GM18519 (cell line): Measurements from ENCODE around the gene GALNT16.
A peak's percentile ranks its signal among the peaks of the same experiment; 100 is the strongest.

Source experiments
- ATAC-seq: cut with Tn5 transposase; IDR thresholded peaks from one replicate; pipeline ENCODE4 v1.9.1; 2021; ENCODE audit warnings: mild to moderate bottlenecking, moderate library complexity; ENCODE audit not compliant: unreplicated experiment, low FRiP score

The GALNT16 gene

DNA sequence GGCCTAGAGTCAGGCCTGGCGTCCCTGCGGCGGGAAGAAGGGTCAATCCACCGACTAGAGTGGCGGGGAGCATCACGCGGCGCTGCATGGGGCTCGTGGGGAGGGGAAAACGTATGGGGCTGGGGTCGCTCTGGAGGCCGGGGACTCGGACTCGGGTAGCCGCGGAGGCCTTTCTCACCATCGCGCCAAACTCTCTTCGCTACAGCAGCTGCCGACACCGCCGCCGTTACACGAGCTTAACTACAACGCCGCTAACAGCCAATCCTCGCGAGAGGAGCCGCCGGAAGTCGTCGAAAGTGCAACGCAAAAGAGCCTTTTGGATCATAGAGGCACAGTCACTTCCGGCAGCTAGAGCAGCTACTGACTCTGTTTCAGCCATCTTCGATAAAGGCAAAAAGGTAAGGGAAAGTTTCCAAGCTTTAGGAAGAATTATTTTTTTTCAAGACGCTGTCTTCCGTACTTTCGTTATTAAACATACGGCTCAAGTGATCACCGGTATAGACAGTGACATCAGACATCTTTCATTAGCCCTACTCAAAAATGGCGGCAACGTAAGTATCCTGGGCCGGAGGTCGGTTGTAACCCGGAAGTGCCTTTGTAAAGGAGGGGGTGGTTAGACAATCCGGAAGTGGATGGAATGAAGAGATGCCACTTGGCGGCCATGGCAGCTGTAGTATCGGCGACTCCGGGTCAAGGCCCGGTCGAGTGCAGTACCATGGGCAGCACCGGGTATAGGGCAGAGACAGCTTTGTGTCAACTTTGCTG, 138.3 kb downstream of the GALNT16 start, which contains the start of the genes ERH and SLC39A9:
Gene ERH (minus strand): TSS at position 247 of the 765 bp plus-strand sequence. CDS start 66 bp downstream, at position 181.
Gene SLC39A9 (plus strand): TSS at position 640 of the 765 bp plus-strand sequence. CDS start 678 bp downstream, outside the sequence.
- ATAC-seq = peak; percentile 68

DNA sequence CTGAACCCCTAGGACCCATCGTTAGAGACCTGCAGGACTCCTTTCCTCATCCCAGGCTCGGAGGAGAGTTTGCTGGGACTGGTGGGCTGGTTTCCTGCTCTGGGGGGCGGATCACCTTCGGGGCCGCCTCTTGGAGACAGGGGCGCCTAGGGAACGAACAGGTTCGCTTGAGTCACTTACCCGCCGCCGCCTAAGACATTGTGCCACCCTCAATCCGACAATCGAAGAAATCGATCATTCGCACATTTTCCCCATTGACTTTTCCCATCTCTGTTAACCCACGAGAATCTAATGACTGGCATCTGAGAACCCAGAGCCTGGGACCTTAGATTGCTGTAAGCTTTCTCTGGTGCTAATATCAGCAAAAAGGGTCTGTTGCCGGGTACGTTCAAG, 138.9 kb downstream of the GALNT16 start:
- no peak for ATAC-seq

DNA sequence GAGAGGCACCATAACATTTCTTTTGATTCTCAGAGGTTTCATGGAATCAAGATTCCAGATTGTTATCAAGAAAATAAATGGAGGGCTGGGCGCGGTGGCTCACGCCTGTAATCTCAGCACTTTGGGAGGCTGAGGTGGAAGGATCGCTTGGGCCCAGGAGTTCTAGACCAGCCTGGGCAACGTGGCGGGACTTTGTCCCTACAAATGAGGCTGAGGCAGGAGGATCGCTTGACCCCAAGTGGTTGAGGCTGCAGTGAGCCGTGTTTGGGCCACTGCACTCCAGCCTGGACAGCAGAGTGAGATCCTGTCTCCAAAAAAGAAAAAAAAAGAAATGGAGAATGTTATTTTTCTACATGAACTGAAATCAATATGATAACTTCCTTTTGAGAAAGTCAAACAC, 139.8 kb downstream of the GALNT16 start:
- ATAC-seq = no peak

DNA sequence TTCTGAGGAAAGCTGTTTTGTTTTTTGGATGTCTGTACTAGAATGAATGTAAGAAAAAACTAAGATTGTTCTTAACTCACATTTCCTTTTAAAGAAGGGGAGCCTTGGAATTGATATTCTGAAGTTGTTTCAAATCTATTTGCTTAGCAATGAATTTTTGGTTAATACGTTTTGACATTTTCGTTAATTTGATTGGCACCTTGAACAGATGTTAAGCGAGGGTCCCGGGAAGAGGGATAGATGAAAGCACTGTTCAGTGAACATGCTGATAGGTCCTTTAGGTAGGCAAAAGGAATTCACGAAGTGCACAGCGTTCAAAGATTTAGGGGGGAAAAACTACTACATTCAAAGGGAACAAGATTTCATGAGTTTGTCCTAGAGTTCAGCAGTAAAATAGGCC, 140.2 kb downstream of the GALNT16 start:
- no peak for ATAC-seq

DNA sequence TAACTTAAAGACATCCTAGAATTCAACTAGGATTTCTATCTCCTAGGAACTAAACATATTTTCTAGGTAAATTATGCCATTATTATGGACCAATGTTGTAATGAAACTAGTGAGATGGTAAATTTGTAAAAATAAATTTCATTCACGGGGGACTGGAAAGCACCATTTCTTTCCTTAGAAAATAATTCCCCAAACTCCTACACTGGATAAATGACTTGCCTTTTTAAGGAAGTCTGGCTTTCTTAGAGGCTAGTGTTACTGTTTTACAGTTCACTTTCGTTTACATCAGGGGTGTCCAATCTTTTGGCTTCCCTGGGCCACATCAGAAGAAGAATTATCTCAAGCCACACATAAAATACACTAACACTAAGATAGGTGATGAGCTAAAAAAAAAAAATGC, 141.9 kb downstream of the GALNT16 start:
- ATAC-seq = no peak

DNA sequence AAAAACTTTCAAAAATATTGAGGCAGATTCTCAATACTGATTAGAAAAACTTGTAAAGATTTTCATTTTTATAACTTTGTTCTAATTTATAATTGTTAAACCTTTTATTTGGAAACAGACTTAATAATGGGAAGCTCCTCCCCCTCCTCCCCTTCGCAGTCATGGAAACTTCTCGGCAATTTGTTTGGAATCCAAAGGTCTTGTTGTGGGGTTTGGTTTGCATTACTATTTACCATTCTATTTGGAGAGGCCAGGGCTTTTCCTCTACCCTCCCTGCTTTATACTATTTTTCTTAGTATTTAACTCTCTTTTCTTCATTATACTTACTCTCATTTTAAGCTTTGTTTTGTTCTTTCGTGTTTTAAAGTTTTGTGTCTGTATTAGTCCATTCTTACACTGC, 144.5 kb downstream of the GALNT16 start:
- ATAC-seq = no peak

DNA sequence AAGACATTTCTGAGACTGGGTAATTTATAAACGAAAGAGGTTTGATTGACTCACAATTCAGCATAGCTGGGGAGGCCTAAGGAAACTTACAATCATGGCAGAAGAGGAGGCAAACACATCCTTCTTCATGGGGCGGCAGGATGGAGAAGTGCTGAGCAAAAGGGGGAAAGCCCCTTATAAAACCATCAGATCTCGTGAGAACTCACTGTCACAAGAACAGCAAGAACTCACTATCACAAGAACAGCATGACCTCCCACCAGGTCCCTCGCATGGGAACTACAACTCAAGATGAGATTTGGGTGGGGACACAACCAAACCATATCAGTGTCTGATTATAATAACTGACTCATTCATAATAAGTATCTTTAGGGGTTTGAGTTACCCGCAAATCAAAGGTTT, 144.9 kb downstream of the GALNT16 start:
- no peak for ATAC-seq

DNA sequence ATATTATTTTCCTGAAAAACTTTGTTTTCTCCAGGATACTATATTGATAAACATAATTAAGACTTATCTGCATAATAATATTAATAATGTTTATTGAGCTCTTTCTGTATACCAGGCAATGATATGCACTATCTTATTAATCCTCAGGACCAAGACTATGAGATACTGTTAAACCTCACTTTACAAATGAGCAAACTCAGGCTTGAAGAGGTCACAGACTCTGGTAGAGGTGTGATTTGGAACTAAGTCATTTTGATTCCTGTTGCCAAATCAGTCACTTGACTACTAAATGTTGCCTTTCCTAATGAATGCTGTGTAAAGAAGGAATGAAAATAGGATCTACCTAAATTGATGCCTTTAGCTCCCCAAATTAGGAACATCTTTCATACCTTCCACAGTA, 145.8 kb downstream of the GALNT16 start:
- no peak for ATAC-seq
